Right hindlimb (tissue), 1 donor: Measurements from ENCODE around the gene HNRNPAB.
"Not testable (repeated sequence)": the region's sequence is repeated elsewhere in the genome, so short reads cannot be mapped to it uniquely, and the experiment has no call there.

ENCODE experiments used
- DNase-seq: peaks from one replicate; pipeline ENCODE4 v3.0.0-alpha.2; 2018

HNRNPAB gene

GRCh38 chr5:178247481-178248456, 43.4 kb downstream of the HNRNPAB start:
- DNase-seq = no peak

- DNase-seq = no peak
Measured at GRCh38 chr5:178248750-178249149, 44.4 kb downstream of the HNRNPAB start.

- DNase-seq = no peak
Measured at GRCh38 chr5:178249191-178249989, 45.1 kb downstream of the HNRNPAB start.

GRCh38 chr5:178250263-178250662, 45.9 kb downstream of the HNRNPAB start:
- DNase-seq = no peak

GRCh38 chr5:178252258-178252657, 47.9 kb downstream of the HNRNPAB start:
- DNase-seq = no peak

GRCh38 chr5:178253632-178254031, 49.3 kb downstream of the HNRNPAB start:
- DNase-seq = not testable (repeated sequence)

- DNase-seq = no peak
Measured at GRCh38 chr5:178256746-178257145, 52.4 kb downstream of the HNRNPAB start.

GRCh38 chr5:178257650-178258049, 53.3 kb downstream of the HNRNPAB start:
- DNase-seq = no peak

- no peak for DNase-seq
Measured at GRCh38 chr5:178259623-178260536, 55.5 kb downstream of the HNRNPAB start.
